Glutamatergic neuron (in vitro differentiated cells): ENCODE measurements around the gene CELF1. TPM values are rescaled to one million over a fixed set of nuclear protein-coding genes. Genes with fewer than 3 reads are reported as not detected.
"Not testable (repeated sequence)": the region's sequence is repeated elsewhere in the genome, so short reads cannot be mapped to it uniquely, and the experiment has no call there.

Experiments used
- DNase-seq: peaks from one replicate; pipeline ENCODE4 v3.0.0; 2022
- H3K27ac Mint-ChIP-seq: one replicate; pipeline ENCODE4 v1.8.0; 2020; ENCODE audit warnings: mild to moderate bottlenecking, mixed read lengths, inconsistent platforms; ENCODE audit not compliant: unreplicated experiment
- H3K27me3 Mint-ChIP-seq: one replicate; pipeline ENCODE4 v1.8.0; 2020; ENCODE audit warnings: mild to moderate bottlenecking, moderate library complexity, mixed read lengths, inconsistent platforms; ENCODE audit not compliant: unreplicated experiment
- H3K36me3 Mint-ChIP-seq: one replicate; pipeline ENCODE4 v1.8.0; 2020; ENCODE audit warnings: mild to moderate bottlenecking, mixed read lengths, inconsistent platforms; ENCODE audit not compliant: unreplicated experiment
- H3K4me1 Mint-ChIP-seq: one replicate; pipeline ENCODE4 v1.8.0; 2020; ENCODE audit warnings: mild to moderate bottlenecking, low read depth, mixed read lengths, inconsistent platforms; ENCODE audit not compliant: unreplicated experiment
- H3K4me3 Mint-ChIP-seq: one replicate; pipeline ENCODE4 v1.8.0; 2020; ENCODE audit warnings: mild to moderate bottlenecking, mixed read lengths, inconsistent platforms; ENCODE audit not compliant: unreplicated experiment
- H3K9me3 Mint-ChIP-seq: one replicate; pipeline ENCODE4 v1.8.0; 2020; ENCODE audit warnings: mild to moderate bottlenecking, moderate library complexity, mixed read lengths, inconsistent platforms; ENCODE audit not compliant: unreplicated experiment
- CTCF ChIP-seq: fragments of 200-600 bp; sonication (generic); IDR thresholded peaks from one replicate; pipeline ENCODE4 v1.5.0; 2021; ENCODE audit not compliant: partially characterized antibody, unreplicated experiment
- total RNA-seq: library from RNA; stranded (reverse); fragmentation: NEBNext Ultra II Directional; extraction: Animal tissue kit (Norgen Biotek cat#: 25700); gene quantifications from one replicate; pipeline ENCODE4 v1.2.1, GENCODE V29; 2021; ENCODE audit not compliant: unreplicated experiment

Gene CELF1
- total RNA-seq, 1 donor from 2014 or later: 261 TPM

- peaks cover 5% of the 10 kb centered on the region for H3K36me3 Mint-ChIP-seq
- H3K4me3 Mint-ChIP-seq: no peak overlapping the region
- TF ChIP-seq CTCF: no peak
- no peaks in the 10 kb centered on the region for H3K4me1 Mint-ChIP-seq
- H3K9me3 Mint-ChIP-seq: peaks cover 2% of the 10 kb centered on the region
- peaks cover 3% of the 10 kb centered on the region for H3K27me3 Mint-ChIP-seq
- H3K27ac Mint-ChIP-seq: no peak overlapping the region
- DNase-seq: no peak
Observed at GRCh38 chr11:47569646-47570045, 16.7 kb upstream of the CELF1 start.

- peaks cover 3% of the 10 kb centered on the region for H3K27me3 Mint-ChIP-seq
- peaks cover 2% of the 10 kb centered on the region for H3K9me3 Mint-ChIP-seq
- H3K4me3 Mint-ChIP-seq: peak overlapping the region; percentile 76
- no peak overlapping the region for H3K27ac Mint-ChIP-seq
- H3K4me1 Mint-ChIP-seq: no peaks in the 10 kb centered on the region
- H3K36me3 Mint-ChIP-seq: no peaks in the 10 kb centered on the region
- no peak for DNase-seq
- TF ChIP-seq CTCF: no peak
Observed at GRCh38 chr11:47566149-47566698, 13.3 kb upstream of the CELF1 start.

GRCh38 chr11:47565340-47566148, 12.6 kb upstream of the CELF1 start, which contains the start of gene PTPMT1:
TSS of gene PTPMT1 (plus strand) at chr11:47565599. CDS start at chr11:47565623, 24 bp downstream.
- no peaks in the 10 kb centered on the region for H3K4me1 Mint-ChIP-seq
- H3K9me3 Mint-ChIP-seq: peaks cover 2% of the 10 kb centered on the region
- DNase-seq: peak; percentile 75
- H3K4me3 Mint-ChIP-seq: peak within 1 kb of the TSS; percentile 78
- peaks cover 3% of the 10 kb centered on the region for H3K27me3 Mint-ChIP-seq
- no peak for TF ChIP-seq CTCF
- H3K36me3 Mint-ChIP-seq: no peaks in the 10 kb centered on the region
- no peak within 1 kb of the TSS for H3K27ac Mint-ChIP-seq

GRCh38 chr11:47564933-47565339, 12.0 kb upstream of the CELF1 start:
- no peaks in the 10 kb centered on the region for H3K36me3 Mint-ChIP-seq
- no peak for TF ChIP-seq CTCF
- peaks cover 2% of the 10 kb centered on the region for H3K9me3 Mint-ChIP-seq
- H3K4me3 Mint-ChIP-seq: peak overlapping the region; percentile 78
- H3K4me1 Mint-ChIP-seq: no peaks in the 10 kb centered on the region
- peaks cover 1% of the 10 kb centered on the region for H3K27me3 Mint-ChIP-seq
- no peak overlapping the region for H3K27ac Mint-ChIP-seq
- DNase-seq: no peak

GRCh38 chr11:47564366-47564765, 11.4 kb upstream of the CELF1 start:
- H3K4me3 Mint-ChIP-seq, H3K27ac Mint-ChIP-seq: not testable (repeated sequence)

GRCh38 chr11:47562393-47562792, 9.5 kb upstream of the CELF1 start:
- H3K4me3 Mint-ChIP-seq: not testable (repeated sequence)

More at GRCh38 chr11:47564366-47564765, 11.4 kb upstream of the CELF1 start:
- not testable (repeated sequence) for H3K4me1 Mint-ChIP-seq, DNase-seq, H3K36me3 Mint-ChIP-seq, H3K9me3 Mint-ChIP-seq, H3K27me3 Mint-ChIP-seq

More at GRCh38 chr11:47562393-47562792, 9.5 kb upstream of the CELF1 start:
- not testable (repeated sequence) for H3K27ac Mint-ChIP-seq, H3K36me3 Mint-ChIP-seq, H3K9me3 Mint-ChIP-seq, H3K27me3 Mint-ChIP-seq, DNase-seq, H3K4me1 Mint-ChIP-seq
